ENCODE data around the gene KDM4B.

Gene KDM4B

GRCh38 chr19:5179256-5179655 is 210.3 kb downstream of the KDM4B start:
- TF ChIP-seq CTCF (IDR thresholded peaks at IDR 0.05): no peak

GRCh38 chr19:5181329-5181728 is 212.4 kb downstream of the KDM4B start:
- TF ChIP-seq CTCF (IDR thresholded peaks at IDR 0.05): no peak

GRCh38 chr19:5182751-5183150 is 213.8 kb downstream of the KDM4B start:
- no peak for TF ChIP-seq CTCF (IDR thresholded peaks at IDR 0.05)

GRCh38 chr19:5183616-5184015 is 214.7 kb downstream of the KDM4B start:
- no peak for TF ChIP-seq CTCF (IDR thresholded peaks at IDR 0.05)

- no peak for TF ChIP-seq CTCF (IDR thresholded peaks at IDR 0.05)
These were observed 216.0 kb downstream of the KDM4B start for GRCh38 chr19:5184930-5185329.

- no peak for TF ChIP-seq CTCF (IDR thresholded peaks at IDR 0.05)
These were observed 217.6 kb downstream of the KDM4B start for GRCh38 chr19:5186293-5187050.

GRCh38 chr19:5188548-5189317 is 219.8 kb downstream of the KDM4B start:
- no peak for TF ChIP-seq CTCF (IDR thresholded peaks at IDR 0.05)
